ENCODE measurements around the gene CYFIP1. TPM values are rescaled to one million over a fixed set of nuclear protein-coding genes. Genes with fewer than 3 reads are reported as not detected.

CYFIP1 gene
- total and polyA plus RNA-seq, 2 donors from 2014 or later, result 32.3 to 143 TPM

DNA sequence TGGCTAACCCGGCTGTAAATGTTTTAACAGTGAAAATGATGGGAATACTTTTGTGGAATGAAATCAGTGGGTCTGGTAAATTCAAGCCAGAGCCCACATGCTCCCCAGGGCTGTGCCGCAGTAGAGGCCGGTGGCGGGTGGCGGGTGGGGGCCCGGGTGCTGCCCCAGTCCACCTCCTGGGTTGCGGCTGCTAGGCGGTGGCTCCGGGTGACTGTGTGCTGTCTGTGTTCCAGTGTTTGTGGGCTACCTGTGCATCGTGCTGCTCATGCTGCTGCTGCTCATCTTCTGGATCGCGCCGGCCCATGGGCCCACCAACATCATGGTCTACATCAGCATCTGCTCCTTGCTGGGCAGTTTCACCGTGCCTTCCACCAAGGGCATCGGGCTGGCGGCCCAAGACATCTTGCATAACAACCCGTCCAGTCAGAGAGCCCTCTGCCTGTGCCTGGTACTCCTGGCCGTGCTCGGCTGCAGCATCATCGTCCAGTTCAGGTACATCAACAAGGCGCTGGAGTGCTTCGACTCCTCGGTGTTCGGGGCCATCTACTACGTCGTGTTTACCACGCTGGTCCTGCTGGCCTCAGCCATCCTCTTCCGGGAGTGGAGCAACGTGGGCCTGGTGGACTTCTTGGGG is 156.6 kb downstream of the CYFIP1 start:
- intact Hi-C loops (cut with DNase I), result no loop called here
- Histone ChIP-seq H3K27ac (ENCODE audit: low read depth in 2 of 2, low read length in 2 of 2) (no peak overlapping the region), H3K4me3 (ENCODE audit: low read length in 3 of 3) (no peak overlapping the region), H3K27me3 (ENCODE audit: control insufficient read depth, insufficient read depth, low read length) (no peaks in the 10 kb centered on the region), H3K9ac (ENCODE audit: low read length in 3 of 3) (no peak overlapping the region), H3K4me1 (ENCODE audit: control insufficient read depth in 2 of 3, insufficient read depth in 2 of 3, low read depth in 1 of 3, low read length in 3 of 3) (no peaks in the 10 kb centered on the region), H3K36me3 (ENCODE audit: control insufficient read depth in 2 of 3, insufficient read depth in 3 of 3, low read length in 3 of 3) (peaks cover 0 to 18% (median 13%) of the 10 kb centered on the region in 3 donors), H3K9me3 (ENCODE audit: control insufficient read depth in 2 of 3, insufficient read depth in 1 of 3, low read length in 3 of 3) (no peaks in the 10 kb centered on the region)
- TF ChIP-seq, protein P1, sequence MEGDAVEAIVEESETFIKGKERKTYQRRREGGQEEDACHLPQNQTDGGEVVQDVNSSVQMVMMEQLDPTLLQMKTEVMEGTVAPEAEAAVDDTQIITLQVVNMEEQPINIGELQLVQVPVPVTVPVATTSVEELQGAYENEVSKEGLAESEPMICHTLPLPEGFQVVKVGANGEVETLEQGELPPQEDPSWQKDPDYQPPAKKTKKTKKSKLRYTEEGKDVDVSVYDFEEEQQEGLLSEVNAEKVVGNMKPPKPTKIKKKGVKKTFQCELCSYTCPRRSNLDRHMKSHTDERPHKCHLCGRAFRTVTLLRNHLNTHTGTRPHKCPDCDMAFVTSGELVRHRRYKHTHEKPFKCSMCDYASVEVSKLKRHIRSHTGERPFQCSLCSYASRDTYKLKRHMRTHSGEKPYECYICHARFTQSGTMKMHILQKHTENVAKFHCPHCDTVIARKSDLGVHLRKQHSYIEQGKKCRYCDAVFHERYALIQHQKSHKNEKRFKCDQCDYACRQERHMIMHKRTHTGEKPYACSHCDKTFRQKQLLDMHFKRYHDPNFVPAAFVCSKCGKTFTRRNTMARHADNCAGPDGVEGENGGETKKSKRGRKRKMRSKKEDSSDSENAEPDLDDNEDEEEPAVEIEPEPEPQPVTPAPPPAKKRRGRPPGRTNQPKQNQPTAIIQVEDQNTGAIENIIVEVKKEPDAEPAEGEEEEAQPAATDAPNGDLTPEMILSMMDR (IDR thresholded peaks at IDR 0.05; ENCODE audit: borderline replicate concordance, extremely low read depth, insufficient read depth), result no peak
- no peak for DNase-seq
- FAIRE-seq, result no peak

DNA sequence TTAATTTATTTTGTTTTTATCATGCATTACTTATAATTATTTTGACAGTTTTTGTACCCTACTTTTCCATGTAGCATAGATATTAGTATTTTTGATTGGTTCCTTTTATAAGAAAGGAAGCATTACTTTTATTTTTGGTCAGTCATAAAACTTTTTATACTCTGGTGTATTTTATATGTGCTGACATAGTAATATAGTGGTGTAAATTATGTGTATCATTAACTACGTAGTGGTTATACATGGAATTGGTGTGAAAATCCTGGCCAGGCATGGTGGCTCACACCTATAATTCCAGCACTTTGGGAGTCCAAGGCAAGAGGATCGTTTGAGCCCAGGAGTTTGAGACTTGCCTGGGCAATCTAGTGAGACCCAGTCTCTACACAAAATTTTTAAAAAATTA is 160.5 kb downstream of the CYFIP1 start:
- Histone ChIP-seq H3K27ac (ENCODE audit: low read depth in 2 of 2, low read length in 2 of 2) (no peak overlapping the region), H3K9ac (ENCODE audit: low read length in 3 of 3) (no peak overlapping the region), H3K9me3 (ENCODE audit: control insufficient read depth in 2 of 3, insufficient read depth in 1 of 3, low read length in 3 of 3) (no peaks in the 10 kb centered on the region), H3K4me3 (ENCODE audit: low read length in 3 of 3) (no peak overlapping the region), H3K36me3 (ENCODE audit: control insufficient read depth in 2 of 3, insufficient read depth in 3 of 3, low read length in 3 of 3) (peaks cover 0 to 13% (median 10%) of the 10 kb centered on the region in 3 donors), H3K4me1 (ENCODE audit: control insufficient read depth in 2 of 3, insufficient read depth in 2 of 3, low read depth in 1 of 3, low read length in 3 of 3) (no peaks in the 10 kb centered on the region), H3K27me3 (ENCODE audit: control insufficient read depth, insufficient read depth, low read length) (no peaks in the 10 kb centered on the region)
- TF ChIP-seq, protein P1 (IDR thresholded peaks at IDR 0.05; ENCODE audit: borderline replicate concordance, extremely low read depth, insufficient read depth), result no peak
- FAIRE-seq (no peak), DNase-seq (no peak)
- intact Hi-C loops (cut with DNase I), result no loop called here

Other genes starting within 250 kb of the CYFIP1 start
- gene NIPA1, start 193.7 kb downstream of the CYFIP1 start, total RNA-seq, result 15.7 TPM
- 6.8 TPM for gene NIPA1, start 193.7 kb downstream of the CYFIP1 start, polyA plus RNA-seq (ENCODE audit: insufficient read depth, low read depth, low replicate concordance)
- 48.5 TPM for gene NIPA2, start 141.7 kb downstream of the CYFIP1 start, total RNA-seq
- gene NIPA2, start 141.7 kb downstream of the CYFIP1 start, polyA plus RNA-seq (ENCODE audit: insufficient read depth, low read depth, low replicate concordance), result 30.0 TPM
- 19.1 TPM for gene TUBGCP5, start 59.2 kb upstream of the CYFIP1 start, total RNA-seq
- gene TUBGCP5, start 59.2 kb upstream of the CYFIP1 start, polyA plus RNA-seq (ENCODE audit: insufficient read depth, low read depth, low replicate concordance), result 4.7 TPM
- not detected for gene GOLGA6L1, start 156.5 kb upstream of the CYFIP1 start, total RNA-seq
- not detected for gene GOLGA6L1, start 156.5 kb upstream of the CYFIP1 start, polyA plus RNA-seq (ENCODE audit: insufficient read depth, low read depth, low replicate concordance)